GM18868 (cell line): ENCODE results near the gene INS.

ENCODE experiments used
- ATAC-seq: cut with Tn5 transposase; IDR thresholded peaks from one replicate; pipeline ENCODE4 v1.9.1; 2021; ENCODE audit warnings: mild to moderate bottlenecking, moderate library complexity; ENCODE audit not compliant: unreplicated experiment

Gene INS

GRCh38 chr11:2122222-2122906 is 38.6 kb downstream of the INS start:
- no peak for ATAC-seq

DNA sequence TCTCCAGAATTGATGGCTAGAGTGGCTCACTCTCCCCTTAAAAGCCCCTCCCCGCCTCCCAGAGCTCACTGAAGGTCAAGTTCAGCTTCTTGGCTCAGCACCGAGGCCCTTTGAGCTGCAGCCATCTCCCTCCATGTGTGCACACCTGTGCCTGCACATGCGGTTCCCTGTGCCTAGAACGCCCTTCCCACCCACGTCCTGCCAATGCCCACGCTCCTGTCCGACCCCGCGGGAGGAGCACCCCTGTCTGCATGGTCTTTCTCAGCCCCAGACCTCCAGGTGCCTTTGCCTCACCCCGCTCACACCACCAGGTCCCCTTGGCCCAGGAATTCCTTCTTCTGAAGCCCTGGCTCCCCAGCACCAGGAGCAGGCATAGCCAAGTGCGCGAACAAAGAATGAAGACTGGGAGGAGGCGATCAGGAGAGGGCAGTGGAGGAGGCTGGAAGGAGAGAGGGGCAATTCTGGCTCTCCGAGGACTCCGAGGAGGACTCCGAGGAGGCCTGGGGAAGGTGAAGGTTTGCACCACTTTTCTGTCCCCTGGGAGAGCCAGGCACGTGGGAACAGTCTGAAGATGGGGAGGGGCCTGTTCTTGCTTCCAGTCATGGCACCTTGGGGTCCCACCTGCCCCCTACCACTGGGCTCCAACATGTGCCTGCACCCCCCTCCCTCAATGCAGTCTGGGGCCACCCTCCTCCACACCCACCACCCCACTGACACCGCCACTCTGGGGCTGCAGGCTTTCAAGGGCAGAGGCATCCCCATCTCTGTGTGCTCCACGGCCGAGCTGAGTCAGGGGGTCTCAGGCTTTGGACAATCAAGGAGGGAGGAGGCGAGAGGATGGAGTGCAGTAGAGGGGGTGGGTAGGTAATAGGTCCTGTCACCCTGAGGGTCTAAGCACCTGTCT is 39.5 kb downstream of the INS start:
- ATAC-seq: no peak

DNA sequence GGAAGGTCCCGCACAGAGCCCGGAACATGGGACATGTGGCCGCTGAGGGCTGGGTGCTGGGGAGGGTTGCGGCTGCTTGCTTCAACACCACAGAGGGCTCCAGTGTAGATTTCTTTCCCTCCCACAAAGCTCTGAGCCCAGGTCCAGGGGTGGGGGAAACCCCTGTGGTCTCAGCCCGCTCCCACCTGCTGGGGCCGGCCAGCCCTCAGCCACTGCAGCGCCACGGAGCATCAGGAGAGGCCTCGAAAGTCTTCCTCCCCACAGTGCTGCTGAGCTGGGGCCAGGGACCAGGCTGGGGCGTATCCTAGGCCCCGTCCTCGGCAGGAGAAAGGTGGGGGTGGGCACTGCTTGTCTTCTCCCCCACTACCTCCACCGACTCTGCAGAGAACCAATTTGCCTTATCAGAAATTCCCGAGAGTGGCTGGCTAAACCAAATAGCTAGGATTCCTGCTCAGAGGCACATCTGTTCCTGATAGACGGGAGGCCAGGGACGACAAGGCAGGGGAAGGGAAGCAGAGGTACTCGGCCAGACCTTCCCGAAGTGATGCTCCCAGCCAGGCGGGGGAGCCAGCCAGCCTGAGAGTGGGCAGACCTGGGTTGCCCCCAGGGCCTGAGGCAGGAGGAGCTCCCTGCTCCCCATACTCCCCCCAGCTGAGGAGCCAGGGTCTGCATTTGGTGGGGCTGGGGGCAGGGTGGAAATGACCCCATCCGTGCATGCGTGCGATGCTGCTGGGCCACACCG is 40.5 kb downstream of the INS start:
- ATAC-seq: no peak

- no peak for ATAC-seq
Observed at GRCh38 chr11:2118677-2119076, 42.3 kb downstream of the INS start.

- ATAC-seq: no peak
Observed at GRCh38 chr11:2116680-2117079, 44.3 kb downstream of the INS start.

DNA sequence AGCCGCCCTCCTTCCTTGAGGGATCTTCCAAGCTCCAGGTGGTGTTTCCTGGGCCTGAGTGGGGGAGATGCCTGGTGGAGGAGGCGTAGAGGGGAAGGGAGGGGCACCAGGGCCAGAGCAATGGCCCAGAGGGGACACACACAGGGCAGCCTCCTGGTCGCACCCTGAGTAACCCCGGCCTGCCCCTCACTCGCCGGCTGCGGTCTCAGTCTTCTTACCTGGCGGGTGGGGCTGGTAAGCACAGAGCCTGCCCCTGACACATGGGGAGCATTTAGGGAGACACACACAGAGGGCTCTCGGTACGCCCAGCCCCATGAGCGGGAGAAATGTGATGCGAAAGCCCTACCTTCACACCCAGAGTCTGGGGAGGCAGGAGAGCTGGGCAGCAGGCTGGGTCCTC is 45.7 kb downstream of the INS start:
- no peak for ATAC-seq

- no peak for ATAC-seq
Observed at GRCh38 chr11:2114430-2115241, 46.4 kb downstream of the INS start.

DNA sequence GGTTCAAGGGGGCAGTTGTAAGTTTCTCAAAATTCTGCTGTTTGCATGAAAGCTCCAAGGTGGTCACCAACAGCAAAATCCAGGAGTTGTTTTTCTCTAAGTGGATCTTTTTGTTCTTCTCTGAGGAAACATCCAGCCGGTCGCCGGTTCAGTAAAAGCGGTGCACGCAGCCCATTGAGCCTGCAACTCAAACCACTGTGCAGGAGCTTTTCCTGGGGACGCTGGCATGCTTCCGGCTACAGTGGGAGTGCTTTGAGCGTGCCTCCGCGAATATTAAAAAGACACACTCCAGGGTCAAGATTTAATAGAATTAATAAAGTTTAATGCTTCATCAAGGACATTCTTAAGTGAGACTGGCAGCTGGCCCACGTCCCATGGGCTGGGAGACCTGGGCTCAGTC is 47.2 kb downstream of the INS start:
- no peak for ATAC-seq

DNA sequence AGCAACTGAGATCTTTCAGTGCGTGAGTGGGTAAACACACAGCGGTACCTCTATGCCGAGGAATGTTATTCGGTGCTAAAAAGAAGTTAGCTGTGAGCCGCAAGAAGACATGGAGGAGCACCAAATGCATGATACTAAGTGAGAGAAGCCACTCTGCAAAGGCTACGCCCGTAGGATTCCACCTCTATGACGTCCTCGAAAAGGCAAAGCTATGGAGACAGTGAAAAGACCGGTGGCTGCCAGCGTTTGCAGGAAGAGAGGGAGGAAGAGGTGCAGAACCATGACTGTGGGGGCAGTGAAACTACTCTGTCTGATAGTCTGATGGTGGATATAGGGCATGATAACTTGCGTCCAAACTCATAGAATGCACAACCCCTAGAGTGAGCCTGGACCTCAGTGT is 50.5 kb downstream of the INS start:
- ATAC-seq: no peak
